Measurements from ENCODE around the gene COQ8B. TPM values are rescaled to one million over a fixed set of nuclear protein-coding genes. Genes with fewer than 3 reads are reported as not detected.

Gene COQ8B
- total RNA-seq, 4 donors from 2014 or later: 39.2 to 73.0 (median 54.7) TPM

DNA sequence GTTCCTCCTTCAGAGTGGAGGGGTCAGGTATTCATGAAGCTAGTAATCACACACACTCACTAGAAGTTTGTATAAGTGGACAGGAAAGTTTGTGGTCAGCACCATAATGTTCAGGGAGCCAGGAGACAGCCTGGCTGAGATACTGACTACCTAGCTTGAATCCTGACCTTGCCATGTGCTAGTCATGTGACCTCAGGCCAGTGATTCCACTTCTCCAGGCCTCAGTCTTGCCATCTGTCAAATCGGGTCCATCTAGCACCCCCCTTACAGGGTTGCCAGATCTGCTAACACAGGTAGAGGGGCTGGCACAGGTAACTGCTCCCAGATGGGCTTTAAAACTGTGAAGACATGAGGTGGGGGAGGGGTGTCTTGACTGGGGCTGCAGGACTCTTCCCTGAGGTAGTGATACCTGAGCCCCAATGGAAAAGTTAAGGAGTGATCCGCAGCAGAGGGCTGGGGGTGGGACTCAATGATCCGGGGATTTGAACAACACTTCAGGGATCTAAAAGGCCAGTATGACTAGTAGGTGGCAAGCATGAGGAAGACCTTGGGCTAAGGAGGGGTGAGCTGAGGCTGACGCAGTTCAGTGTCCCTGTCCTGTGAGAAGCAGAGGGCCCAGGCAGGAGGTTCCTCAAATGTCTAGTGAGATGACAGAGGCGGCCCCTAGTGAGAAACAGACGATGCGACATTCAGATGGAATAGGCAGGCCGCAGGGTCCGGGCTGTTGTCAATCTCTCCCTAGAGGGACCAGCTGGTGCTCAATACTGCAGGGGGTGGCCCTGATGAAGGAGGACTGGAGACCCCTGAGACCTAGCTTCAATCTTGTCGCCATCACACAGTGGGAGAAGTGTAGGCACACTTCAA lies 25.1 kb upstream of the COQ8B start:
- 80 to 88% methylated on average over 9 of the region's 10 CpGs for WGBS, 2 donors
- intact Hi-C loops (cut with DNase I): no loop called here
- Histone ChIP-seq H3K27ac (no peak overlapping the region), H3K4me1 (peaks cover 14 to 15% of the 10 kb centered on the region in 2 donors), H3K27me3 (no peaks in the 10 kb centered on the region), H3K4me3 (replicated peaks in 1 of 3) (no peak overlapping the region), H3K9me3 (no peaks in the 10 kb centered on the region), H3K36me3 (peaks cover 27 to 35% of the 10 kb centered on the region in 2 donors)
- TF ChIP-seq, protein P1, sequence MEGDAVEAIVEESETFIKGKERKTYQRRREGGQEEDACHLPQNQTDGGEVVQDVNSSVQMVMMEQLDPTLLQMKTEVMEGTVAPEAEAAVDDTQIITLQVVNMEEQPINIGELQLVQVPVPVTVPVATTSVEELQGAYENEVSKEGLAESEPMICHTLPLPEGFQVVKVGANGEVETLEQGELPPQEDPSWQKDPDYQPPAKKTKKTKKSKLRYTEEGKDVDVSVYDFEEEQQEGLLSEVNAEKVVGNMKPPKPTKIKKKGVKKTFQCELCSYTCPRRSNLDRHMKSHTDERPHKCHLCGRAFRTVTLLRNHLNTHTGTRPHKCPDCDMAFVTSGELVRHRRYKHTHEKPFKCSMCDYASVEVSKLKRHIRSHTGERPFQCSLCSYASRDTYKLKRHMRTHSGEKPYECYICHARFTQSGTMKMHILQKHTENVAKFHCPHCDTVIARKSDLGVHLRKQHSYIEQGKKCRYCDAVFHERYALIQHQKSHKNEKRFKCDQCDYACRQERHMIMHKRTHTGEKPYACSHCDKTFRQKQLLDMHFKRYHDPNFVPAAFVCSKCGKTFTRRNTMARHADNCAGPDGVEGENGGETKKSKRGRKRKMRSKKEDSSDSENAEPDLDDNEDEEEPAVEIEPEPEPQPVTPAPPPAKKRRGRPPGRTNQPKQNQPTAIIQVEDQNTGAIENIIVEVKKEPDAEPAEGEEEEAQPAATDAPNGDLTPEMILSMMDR (IDR thresholded peaks at IDR 0.05): no peak
- TF ChIP-seq POLR2A (IDR thresholded peaks at IDR 0.05): no peak
- no peak for DNase-seq

- H3K36me3 ChIP-seq: peaks cover 37 to 41% of the 10 kb centered on the region in 2 donors
- DNase-seq: no peak
- 72 to 87% methylated on average over 6 of the region's 6 CpGs for WGBS, 2 donors
Measured at GRCh38 chr19:40740747-40741146, 24.1 kb upstream of the COQ8B start.

DNA sequence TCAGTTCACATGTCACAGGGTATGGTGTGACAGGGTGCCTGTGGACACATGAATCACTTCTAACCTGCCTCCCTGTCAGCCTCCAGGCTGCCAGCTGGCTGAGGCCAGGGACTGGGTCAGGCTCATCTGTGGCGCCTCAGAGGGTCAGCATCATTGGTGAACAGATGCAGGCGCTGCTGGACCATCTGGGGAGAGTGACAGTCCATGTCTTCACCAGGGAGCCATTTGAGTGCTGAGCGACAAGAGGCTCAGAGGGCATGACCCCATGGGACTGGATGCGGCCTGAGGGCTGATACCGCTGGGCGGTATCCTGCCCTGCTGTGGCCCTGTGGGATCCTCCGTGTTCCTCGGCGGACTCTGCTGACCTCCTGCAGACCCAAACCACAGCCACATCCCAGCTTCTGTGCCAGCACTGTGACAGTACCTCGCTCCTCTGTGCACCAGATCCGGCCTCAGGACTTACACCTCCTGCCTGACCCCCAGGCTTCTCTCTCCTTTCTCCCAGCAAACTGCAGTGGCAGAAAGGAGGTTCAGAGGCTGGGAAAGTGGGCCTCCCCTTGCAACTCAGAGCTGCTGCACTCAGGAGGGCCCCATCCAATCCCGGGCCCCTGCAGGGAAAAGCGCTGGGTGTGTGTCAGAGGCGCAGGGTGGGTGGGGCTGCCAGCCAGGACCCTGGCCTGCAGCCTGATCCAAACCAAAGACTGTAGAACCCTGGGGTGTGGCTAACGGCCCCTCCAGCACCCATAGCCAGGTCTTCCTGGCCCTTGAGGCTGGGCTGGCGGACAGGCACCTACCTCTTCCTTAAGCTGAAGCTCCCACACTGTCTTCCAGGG lies 23.4 kb upstream of the COQ8B start:
- Histone ChIP-seq H3K36me3 (peaks cover 43 to 47% of the 10 kb centered on the region in 2 donors), H3K4me1 (peaks cover 8 to 9% of the 10 kb centered on the region in 2 donors), H3K27ac (peak overlapping the region in 1 of 3 donors; percentile 5), H3K9me3 (no peaks in the 10 kb centered on the region), H3K4me3 (replicated peaks in 1 of 3) (no peak overlapping the region), H3K27me3 (no peaks in the 10 kb centered on the region)
- 85 to 87% methylated on average over 9 to 10 of the region's 16 CpGs for WGBS, 2 donors
- DNase-seq: no peak
- TF ChIP-seq POLR2A (IDR thresholded peaks at IDR 0.05): no peak
- TF ChIP-seq, protein P1 (IDR thresholded peaks at IDR 0.05): no peak
- intact Hi-C loops (cut with DNase I): no loop called here

More at GRCh38 chr19:40740747-40741146, 24.1 kb upstream of the COQ8B start:
- Histone ChIP-seq H3K4me3 (replicated peaks in 1 of 3) (no peak overlapping the region), H3K27ac (peak overlapping the region in 1 of 3 donors; percentile 30), H3K27me3 (no peaks in the 10 kb centered on the region), H3K9me3 (no peaks in the 10 kb centered on the region), H3K4me1 (peaks cover 14 to 15% of the 10 kb centered on the region in 2 donors)
- intact Hi-C loops (cut with DNase I): no loop called here
- TF ChIP-seq, protein P1 (IDR thresholded peaks at IDR 0.05): no peak
- TF ChIP-seq POLR2A (IDR thresholded peaks at IDR 0.05): no peak

DNA sequence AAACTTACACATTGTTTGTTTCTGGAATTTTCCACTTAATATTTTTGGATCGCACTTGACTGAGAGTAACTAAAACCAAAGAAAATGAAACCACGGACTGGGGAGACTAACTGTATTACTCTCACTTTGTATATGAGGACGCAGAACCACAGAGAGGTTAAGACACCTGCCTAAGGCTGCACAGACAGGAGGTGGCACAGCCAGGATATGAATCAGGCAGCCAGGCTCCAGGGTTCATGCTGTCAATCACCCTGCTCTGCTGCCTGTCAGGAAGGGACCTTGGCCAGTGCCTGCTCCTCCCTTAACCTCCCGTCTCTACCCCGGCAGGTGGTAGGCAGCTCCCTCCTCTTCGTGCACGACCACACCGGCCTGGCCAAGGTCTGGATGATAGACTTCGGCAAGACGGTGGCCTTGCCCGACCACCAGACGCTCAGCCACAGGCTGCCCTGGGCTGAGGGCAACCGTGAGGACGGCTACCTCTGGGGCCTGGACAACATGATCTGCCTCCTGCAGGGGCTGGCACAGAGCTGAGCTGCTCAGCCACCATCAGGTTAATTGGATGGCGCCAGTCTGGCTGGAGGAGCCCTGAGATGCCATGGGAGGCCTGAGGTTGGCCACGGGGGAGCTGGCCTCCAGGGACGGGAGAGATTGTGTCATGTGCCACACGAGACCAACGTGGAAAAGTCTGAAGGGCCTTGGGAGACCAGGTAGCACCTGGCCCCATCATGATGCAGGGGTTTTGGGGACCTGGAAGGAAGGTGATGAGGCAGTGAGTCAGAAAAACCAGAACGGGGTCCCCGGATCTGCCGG lies 22.5 kb upstream of the COQ8B start:
- Histone ChIP-seq H3K27me3 (no peaks in the 10 kb centered on the region), H3K36me3 (peaks cover 51 to 55% of the 10 kb centered on the region in 2 donors), H3K27ac (no peak overlapping the region), H3K4me3 (replicated peaks in 1 of 3) (no peak overlapping the region), H3K4me1 (peaks cover 0 to under 1% of the 10 kb centered on the region in 2 donors), H3K9me3 (no peaks in the 10 kb centered on the region)
- TF ChIP-seq POLR2A (IDR thresholded peaks at IDR 0.05): no peak
- TF ChIP-seq, protein P1 (IDR thresholded peaks at IDR 0.05): no peak
- DNase-seq: no peak
- WGBS, 2 donors: 79 to 95% methylated on average over 11 to 22 of the region's 22 CpGs
- intact Hi-C loops (cut with DNase I): no loop called here

Data from thyroid gland (tissue), 4 donors.